Measurements from ENCODE around the gene ATP2C2. TPM values are rescaled to one million over a fixed set of nuclear protein-coding genes. Genes with fewer than 3 reads are reported as not detected.

The ATP2C2 gene
- total RNA-seq, 1 experiment from 2014 or later: not detected

- ChIA-PET POLR2A (ENCODE audit: low non-redundant PET) (no interaction called here), CTCF (no interaction called here)
- peaks cover 3% of the 10 kb centered on the region for H3K27me3 ChIP-seq (replicated peaks; ENCODE audit: insufficient read depth, low read depth, low read length, poor library complexity)
- no peak for TF ChIP-seq EZH2 (IDR thresholded peaks at IDR 0.05; ENCODE audit: borderline replicate concordance, low read depth, low read length, poor library complexity, severe bottlenecking)
- TF ChIP-seq, protein P1, sequence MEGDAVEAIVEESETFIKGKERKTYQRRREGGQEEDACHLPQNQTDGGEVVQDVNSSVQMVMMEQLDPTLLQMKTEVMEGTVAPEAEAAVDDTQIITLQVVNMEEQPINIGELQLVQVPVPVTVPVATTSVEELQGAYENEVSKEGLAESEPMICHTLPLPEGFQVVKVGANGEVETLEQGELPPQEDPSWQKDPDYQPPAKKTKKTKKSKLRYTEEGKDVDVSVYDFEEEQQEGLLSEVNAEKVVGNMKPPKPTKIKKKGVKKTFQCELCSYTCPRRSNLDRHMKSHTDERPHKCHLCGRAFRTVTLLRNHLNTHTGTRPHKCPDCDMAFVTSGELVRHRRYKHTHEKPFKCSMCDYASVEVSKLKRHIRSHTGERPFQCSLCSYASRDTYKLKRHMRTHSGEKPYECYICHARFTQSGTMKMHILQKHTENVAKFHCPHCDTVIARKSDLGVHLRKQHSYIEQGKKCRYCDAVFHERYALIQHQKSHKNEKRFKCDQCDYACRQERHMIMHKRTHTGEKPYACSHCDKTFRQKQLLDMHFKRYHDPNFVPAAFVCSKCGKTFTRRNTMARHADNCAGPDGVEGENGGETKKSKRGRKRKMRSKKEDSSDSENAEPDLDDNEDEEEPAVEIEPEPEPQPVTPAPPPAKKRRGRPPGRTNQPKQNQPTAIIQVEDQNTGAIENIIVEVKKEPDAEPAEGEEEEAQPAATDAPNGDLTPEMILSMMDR (conservative IDR thresholded peaks at IDR 0.05; ENCODE audit: low read depth, low read length): no peak
- intact Hi-C loops (cut with micrococcal nuclease; ENCODE audit: unreplicated experiment): no loop called here
- no peak for DNase-seq (ENCODE audit: low spot score)
- no peak overlapping the region for H3K4me3 ChIP-seq (ENCODE audit: low read depth, low read length, poor library complexity, severe bottlenecking)
- no peaks in the 10 kb centered on the region for H3K4me1 ChIP-seq (ENCODE audit: insufficient read depth, low read length, poor library complexity, severe bottlenecking)
- no peak overlapping the region for H3K27ac ChIP-seq (ENCODE audit: low read depth, low read length, poor library complexity, severe bottlenecking)
- no peaks in the 10 kb centered on the region for H3K9me3 ChIP-seq (ENCODE audit: low read depth, low read length, poor library complexity, severe bottlenecking)
- BruUV-seq (replicated peaks): no TSS peak
- no peaks in the 10 kb centered on the region for H3K36me3 ChIP-seq (ENCODE audit: insufficient read depth, low read length, poor library complexity, severe bottlenecking)
Observed at GRCh38 chr16:84349862-84350684, 18.3 kb upstream of the ATP2C2 start.

DNA sequence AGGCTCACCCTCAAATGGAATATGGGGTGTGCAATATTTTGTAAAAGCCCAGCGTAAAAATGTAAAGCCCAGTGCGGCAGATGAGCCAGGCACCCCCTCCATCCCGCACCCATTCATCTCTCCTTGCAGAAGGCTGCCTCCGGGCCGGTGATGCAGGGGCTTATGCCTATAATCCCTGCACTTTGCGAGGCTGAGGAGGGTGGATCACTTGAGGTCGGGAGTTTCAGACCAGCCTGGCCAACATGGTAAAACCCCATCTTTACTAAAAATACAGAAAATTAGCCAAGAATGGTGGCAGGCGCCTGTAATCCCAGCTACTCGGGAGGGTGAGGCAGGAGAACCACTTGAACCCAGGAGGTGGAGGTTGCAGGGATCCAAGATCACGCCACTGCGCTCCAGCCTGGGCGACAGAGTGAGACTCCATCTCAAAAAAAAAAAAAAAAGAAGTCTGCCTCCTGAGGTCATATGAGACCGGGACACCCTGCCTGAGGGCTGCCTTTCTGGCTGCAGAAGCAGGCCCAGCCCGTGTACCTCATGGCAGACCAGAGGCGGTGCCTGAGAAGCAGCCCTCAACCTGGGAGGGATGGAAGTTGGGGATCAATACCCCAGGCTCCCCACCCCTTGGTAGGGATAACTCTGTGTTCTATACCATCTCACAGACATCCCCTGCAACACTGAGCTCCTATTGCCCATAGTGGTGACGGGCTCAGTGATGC is 17.5 kb upstream of the ATP2C2 start:
- ChIA-PET POLR2A (ENCODE audit: low non-redundant PET) (no interaction called here), CTCF (no interaction called here)
- no TSS peak for BruUV-seq (replicated peaks)
- Histone ChIP-seq H3K36me3 (ENCODE audit: insufficient read depth, low read length, poor library complexity, severe bottlenecking) (no peaks in the 10 kb centered on the region), H3K4me3 (ENCODE audit: low read depth, low read length, poor library complexity, severe bottlenecking) (no peak overlapping the region), H3K9me3 (ENCODE audit: low read depth, low read length, poor library complexity, severe bottlenecking) (no peaks in the 10 kb centered on the region), H3K27ac (ENCODE audit: low read depth, low read length, poor library complexity, severe bottlenecking) (no peak overlapping the region), H3K27me3 (replicated peaks; ENCODE audit: insufficient read depth, low read depth, low read length, poor library complexity) (peaks cover 3% of the 10 kb centered on the region), H3K4me1 (ENCODE audit: insufficient read depth, low read length, poor library complexity, severe bottlenecking) (no peaks in the 10 kb centered on the region)
- DNase-seq (ENCODE audit: low spot score): no peak
- intact Hi-C loops (cut with micrococcal nuclease; ENCODE audit: unreplicated experiment): no loop called here
- TF ChIP-seq, protein P1 (conservative IDR thresholded peaks at IDR 0.05; ENCODE audit: low read depth, low read length): no peak
- TF ChIP-seq EZH2 (IDR thresholded peaks at IDR 0.05; ENCODE audit: borderline replicate concordance, low read depth, low read length, poor library complexity, severe bottlenecking): no peak

DNA sequence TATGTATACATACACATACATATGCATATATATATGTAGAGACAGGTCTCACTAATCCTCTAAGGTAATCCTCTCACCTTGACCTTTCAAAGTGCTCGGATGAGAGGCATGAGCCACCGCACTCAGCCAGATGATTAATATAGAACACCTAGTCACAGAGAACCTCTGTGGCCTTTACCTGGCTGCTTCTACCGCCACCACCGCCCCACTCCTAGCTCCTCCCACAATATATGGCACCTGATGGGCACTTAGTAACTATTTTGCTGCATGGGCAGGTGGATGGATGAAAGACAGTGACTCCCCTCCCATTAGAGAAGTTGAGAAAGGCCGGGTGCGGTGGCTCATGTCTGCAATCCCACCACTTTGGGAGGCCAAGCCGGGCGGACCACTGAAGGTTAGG is 16.7 kb upstream of the ATP2C2 start:
- Histone ChIP-seq H3K4me1 (ENCODE audit: insufficient read depth, low read length, poor library complexity, severe bottlenecking) (no peaks in the 10 kb centered on the region), H3K27me3 (replicated peaks; ENCODE audit: insufficient read depth, low read depth, low read length, poor library complexity) (peaks cover 8% of the 10 kb centered on the region), H3K27ac (ENCODE audit: low read depth, low read length, poor library complexity, severe bottlenecking) (no peak overlapping the region), H3K36me3 (ENCODE audit: insufficient read depth, low read length, poor library complexity, severe bottlenecking) (no peaks in the 10 kb centered on the region), H3K4me3 (ENCODE audit: low read depth, low read length, poor library complexity, severe bottlenecking) (no peak overlapping the region), H3K9me3 (ENCODE audit: low read depth, low read length, poor library complexity, severe bottlenecking) (no peaks in the 10 kb centered on the region)
- ChIA-PET CTCF (no interaction called here), POLR2A (ENCODE audit: low non-redundant PET) (no interaction called here)
- BruUV-seq (replicated peaks): no TSS peak
- intact Hi-C loops (cut with micrococcal nuclease; ENCODE audit: unreplicated experiment): no loop called here
- DNase-seq (ENCODE audit: low spot score): no peak
- TF ChIP-seq EZH2 (IDR thresholded peaks at IDR 0.05; ENCODE audit: borderline replicate concordance, low read depth, low read length, poor library complexity, severe bottlenecking): no peak
- TF ChIP-seq, protein P1 (conservative IDR thresholded peaks at IDR 0.05; ENCODE audit: low read depth, low read length): no peak
